ENCODE data around the gene YIPF2.

Gene YIPF2

GRCh38 chr19:10907925-10908324 is 20.5 kb downstream of the YIPF2 start:
- no peak overlapping the region for H3K4me3 ChIP-seq (replicated peaks; ENCODE audit: low read depth, low read length)
- DNase-seq (ENCODE audit: low read depth) = no peak
- no peak for TF ChIP-seq CTCF (IDR thresholded peaks at IDR 0.05; ENCODE audit: low read length, missing control alignments)

GRCh38 chr19:10899151-10899653 is 29.2 kb downstream of the YIPF2 start:
- no peak for DNase-seq (ENCODE audit: low read depth)
- no peak overlapping the region for H3K4me3 ChIP-seq (replicated peaks; ENCODE audit: low read depth, low read length)
- TF ChIP-seq CTCF (IDR thresholded peaks at IDR 0.05; ENCODE audit: low read length, missing control alignments) = no peak

GRCh38 chr19:10898633-10899032 is 29.8 kb downstream of the YIPF2 start:
- DNase-seq (ENCODE audit: low read depth) = no peak
- TF ChIP-seq CTCF (IDR thresholded peaks at IDR 0.05; ENCODE audit: low read length, missing control alignments) = no peak
- H3K4me3 ChIP-seq (replicated peaks; ENCODE audit: low read depth, low read length) = no peak overlapping the region

- no peak for TF ChIP-seq CTCF (IDR thresholded peaks at IDR 0.05; ENCODE audit: low read length, missing control alignments)
- H3K4me3 ChIP-seq (replicated peaks; ENCODE audit: low read depth, low read length) = no peak overlapping the region
- DNase-seq (ENCODE audit: low read depth) = no peak
These were observed 31.4 kb downstream of the YIPF2 start for GRCh38 chr19:10896851-10897526.

GRCh38 chr19:10895920-10896319 is 32.5 kb downstream of the YIPF2 start:
- no peak overlapping the region for H3K4me3 ChIP-seq (replicated peaks; ENCODE audit: low read depth, low read length)
- no peak for TF ChIP-seq CTCF (IDR thresholded peaks at IDR 0.05; ENCODE audit: low read length, missing control alignments)
- DNase-seq (ENCODE audit: low read depth) = no peak

GRCh38 chr19:10895363-10895762 is 33.1 kb downstream of the YIPF2 start:
- TF ChIP-seq CTCF (IDR thresholded peaks at IDR 0.05; ENCODE audit: low read length, missing control alignments) = no peak
- H3K4me3 ChIP-seq (replicated peaks; ENCODE audit: low read depth, low read length) = no peak overlapping the region
- DNase-seq (ENCODE audit: low read depth) = no peak

GRCh38 chr19:10894911-10895213 is 33.6 kb downstream of the YIPF2 start:
- H3K4me3 ChIP-seq (replicated peaks; ENCODE audit: low read depth, low read length) = no peak overlapping the region
- DNase-seq (ENCODE audit: low read depth) = no peak
- no peak for TF ChIP-seq CTCF (IDR thresholded peaks at IDR 0.05; ENCODE audit: low read length, missing control alignments)

Data from fibroblast of pulmonary artery (primary cell).